ENCODE data around the gene TMEM196. TPM values are rescaled to one million over a fixed set of nuclear protein-coding genes. Genes with fewer than 3 reads are reported as not detected.

Gene TMEM196
- total and polyA plus RNA-seq, 2 of the 4 experiments (the other 2 are of a cell fraction), result not detected

DNA sequence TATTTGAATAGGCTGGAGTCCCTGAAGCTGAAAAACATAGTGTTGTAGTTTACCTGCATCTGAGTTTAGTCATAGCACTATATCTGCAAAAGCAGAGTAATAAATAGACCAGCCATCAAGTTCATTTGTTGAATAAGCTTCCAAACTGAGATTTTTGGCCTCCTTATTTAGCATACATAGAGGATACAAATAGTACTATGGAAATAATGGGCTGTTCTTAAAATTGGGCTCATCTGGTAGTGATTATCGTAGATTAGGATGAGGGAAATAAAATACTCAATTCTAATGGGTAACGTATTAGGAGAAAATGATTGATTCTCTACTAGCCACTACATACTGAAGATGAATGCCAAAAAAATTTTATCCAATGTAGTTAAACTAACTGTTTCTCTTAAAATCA is 41.4 kb upstream of the TMEM196 start:
- BruUV-seq (replicated peaks), result no TSS peak
- H3K9me3 ChIP-seq (ENCODE audit: control insufficient read depth, insufficient read depth, low read length), result no peaks in the 10 kb centered on the region
- TF ChIP-seq RAD21 (IDR thresholded peaks at IDR 0.05; ENCODE audit: low read length) (no peak), RCOR1 (IDR thresholded peaks at IDR 0.05; ENCODE audit: insufficient replicate concordance, low read length) (no peak), POLR2A (IDR thresholded peaks at IDR 0.05; ENCODE audit: low read depth, low read length) (no peak), CEBPB (IDR thresholded peaks at IDR 0.05; ENCODE audit: low read depth, low read length) (no peak), BHLHE40 (IDR thresholded peaks at IDR 0.05; ENCODE audit: low read depth, low read length) (no peak), CHD1 (IDR thresholded peaks at IDR 0.05; ENCODE audit: low read depth, low read length) (no peak), NFE2L2 (IDR thresholded peaks at IDR 0.05; ENCODE audit: low read depth, low read length) (no peak)
- TF ChIP-seq, protein P1, sequence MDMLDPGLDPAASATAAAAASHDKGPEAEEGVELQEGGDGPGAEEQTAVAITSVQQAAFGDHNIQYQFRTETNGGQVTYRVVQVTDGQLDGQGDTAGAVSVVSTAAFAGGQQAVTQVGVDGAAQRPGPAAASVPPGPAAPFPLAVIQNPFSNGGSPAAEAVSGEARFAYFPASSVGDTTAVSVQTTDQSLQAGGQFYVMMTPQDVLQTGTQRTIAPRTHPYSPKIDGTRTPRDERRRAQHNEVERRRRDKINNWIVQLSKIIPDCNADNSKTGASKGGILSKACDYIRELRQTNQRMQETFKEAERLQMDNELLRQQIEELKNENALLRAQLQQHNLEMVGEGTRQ (IDR thresholded peaks at IDR 0.05; ENCODE audit: low read depth, low read length), result no peak
- TF ChIP-seq, protein P2, sequence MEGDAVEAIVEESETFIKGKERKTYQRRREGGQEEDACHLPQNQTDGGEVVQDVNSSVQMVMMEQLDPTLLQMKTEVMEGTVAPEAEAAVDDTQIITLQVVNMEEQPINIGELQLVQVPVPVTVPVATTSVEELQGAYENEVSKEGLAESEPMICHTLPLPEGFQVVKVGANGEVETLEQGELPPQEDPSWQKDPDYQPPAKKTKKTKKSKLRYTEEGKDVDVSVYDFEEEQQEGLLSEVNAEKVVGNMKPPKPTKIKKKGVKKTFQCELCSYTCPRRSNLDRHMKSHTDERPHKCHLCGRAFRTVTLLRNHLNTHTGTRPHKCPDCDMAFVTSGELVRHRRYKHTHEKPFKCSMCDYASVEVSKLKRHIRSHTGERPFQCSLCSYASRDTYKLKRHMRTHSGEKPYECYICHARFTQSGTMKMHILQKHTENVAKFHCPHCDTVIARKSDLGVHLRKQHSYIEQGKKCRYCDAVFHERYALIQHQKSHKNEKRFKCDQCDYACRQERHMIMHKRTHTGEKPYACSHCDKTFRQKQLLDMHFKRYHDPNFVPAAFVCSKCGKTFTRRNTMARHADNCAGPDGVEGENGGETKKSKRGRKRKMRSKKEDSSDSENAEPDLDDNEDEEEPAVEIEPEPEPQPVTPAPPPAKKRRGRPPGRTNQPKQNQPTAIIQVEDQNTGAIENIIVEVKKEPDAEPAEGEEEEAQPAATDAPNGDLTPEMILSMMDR (conservative IDR thresholded peaks at IDR 0.05; ENCODE audit: low read depth, low read length), result no peak
- TF ChIP-seq, protein P3, sequence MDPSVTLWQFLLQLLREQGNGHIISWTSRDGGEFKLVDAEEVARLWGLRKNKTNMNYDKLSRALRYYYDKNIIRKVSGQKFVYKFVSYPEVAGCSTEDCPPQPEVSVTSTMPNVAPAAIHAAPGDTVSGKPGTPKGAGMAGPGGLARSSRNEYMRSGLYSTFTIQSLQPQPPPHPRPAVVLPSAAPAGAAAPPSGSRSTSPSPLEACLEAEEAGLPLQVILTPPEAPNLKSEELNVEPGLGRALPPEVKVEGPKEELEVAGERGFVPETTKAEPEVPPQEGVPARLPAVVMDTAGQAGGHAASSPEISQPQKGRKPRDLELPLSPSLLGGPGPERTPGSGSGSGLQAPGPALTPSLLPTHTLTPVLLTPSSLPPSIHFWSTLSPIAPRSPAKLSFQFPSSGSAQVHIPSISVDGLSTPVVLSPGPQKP (IDR thresholded peaks at IDR 0.05; ENCODE audit: borderline replicate concordance, low read depth, low read length), result no peak
- POLR2A ChIA-PET (ENCODE audit: unreplicated experiment), result no interaction called here
- H3K18ac ChIP-seq (ENCODE audit: low read depth, low read length), result no peak overlapping the region
- dilution Hi-C loops (cut with HindIII; ENCODE audit: low sequenced_read_pairs, unreplicated experiment), result no loop called here
- H3K4me1 ChIP-seq (ENCODE audit: control insufficient read depth, insufficient read depth, low read length), result no peaks in the 10 kb centered on the region
- H4K91ac ChIP-seq (ENCODE audit: insufficient read depth, low read depth, low read length), result no peak overlapping the region
- no peak overlapping the region for H2BK15ac ChIP-seq (ENCODE audit: low read depth, low read length)
- no CpG with 5 or more reads among the region's 2 CpGs for WGBS, 2 experiments (ENCODE audit: extremely low coverage in 2 of 2, insufficient read length in 1 of 2)
- in situ Hi-C loops (cut with MboI; ENCODE audit: low sequenced_read_pairs), result no loop called here
- H3K4me3 ChIP-seq (ENCODE audit: insufficient read depth, low read depth, low read length), result no peak overlapping the region
- no peak overlapping the region for H2BK20ac ChIP-seq (ENCODE audit: low read depth, low read length)
- H3K9me1 ChIP-seq (ENCODE audit: insufficient read depth, low read length), result no peaks in the 10 kb centered on the region
- H3K14ac ChIP-seq (replicated peaks; ENCODE audit: low read depth, low read length), result no peak overlapping the region
- H3K27ac ChIP-seq (ENCODE audit: insufficient read depth, low read length), result no peak overlapping the region
- H3K9ac ChIP-seq (ENCODE audit: low read depth, low read length), result no peak overlapping the region
- H3K56ac ChIP-seq (ENCODE audit: extremely low read depth, insufficient read depth, low read length), result no peak overlapping the region
- H3K4ac ChIP-seq (ENCODE audit: low read depth, low read length), result no peak overlapping the region
- ATAC-seq (ENCODE audit: low read depth) (no peak), DNase-seq (no peak)
- H4K20me1 ChIP-seq (ENCODE audit: insufficient read depth, low read length), result no peaks in the 10 kb centered on the region
- no peak overlapping the region for H3K4me2 ChIP-seq (ENCODE audit: low read depth, low read length)
- H3K36me3 ChIP-seq (ENCODE audit: control insufficient read depth, insufficient read depth, low read length), result no peaks in the 10 kb centered on the region
- no peak overlapping the region for H2AK5ac ChIP-seq (ENCODE audit: low read depth, low read length)
- H3K79me1 ChIP-seq (ENCODE audit: low read depth in 1 of 2, low read length in 2 of 2), result no peaks in the 10 kb centered on the region
- H4K8ac ChIP-seq (ENCODE audit: low read depth in 2 of 2, low read length in 2 of 2), result no peak overlapping the region
- H2AFZ ChIP-seq (replicated peaks; ENCODE audit: low read length, poor library complexity), result no peak overlapping the region
- H3K27me3 ChIP-seq (ENCODE audit: control insufficient read depth, insufficient read depth, low read length), result no peaks in the 10 kb centered on the region
- no peak overlapping the region for H3K23ac ChIP-seq (ENCODE audit: low read depth, low read length)
- H2BK5ac ChIP-seq (ENCODE audit: low read depth, low read length, poor library complexity, severe bottlenecking), result no peak overlapping the region
- intact Hi-C loops (cut with micrococcal nuclease), result no loop called here
- H2BK120ac ChIP-seq (ENCODE audit: low read depth, low read length), result no peak overlapping the region
- no peak overlapping the region for H2AK9ac ChIP-seq (replicated peaks; ENCODE audit: low read depth, low read length, poor library complexity)
- no peak overlapping the region for H4K5ac ChIP-seq (ENCODE audit: low read depth, low read length)
- CTCF ChIA-PET, result no interaction called here
